ENCODE data around the gene MSRB2. TPM values are rescaled to one million over a fixed set of nuclear protein-coding genes. Genes with fewer than 3 reads are reported as not detected.
A peak's percentile ranks its signal among the peaks of the same experiment; 100 is the strongest.

The MSRB2 gene
- polyA plus RNA-seq = 10 to 100 TPM; 20.3 to 36.0 (median 24.7) TPM
- long read RNA-seq, donor 1, transcript MSRB2-201 (5 exons, 1,803 nt) = major isoform, 57 of 72 reads
- long read RNA-seq, donor 1, transcript MSRB2-202 (2 exons, 444 nt) = minor isoform, 10 of 72 reads
- long read RNA-seq, donor 1, partial matches to known transcripts = 5 of 72 reads
- long read RNA-seq, donor 1, other reads (novel, unspliced or antisense) = 0 of 72 reads
- long read RNA-seq, donor 2, transcript MSRB2-201 (5 exons, 1,803 nt) = major isoform, 25 of 26 reads
- long read RNA-seq, donor 2, partial matches to known transcripts = 0 of 26 reads
- long read RNA-seq, donor 2, other reads (novel, unspliced or antisense) = 0 of 26 reads
- long read RNA-seq, donor 3, transcript MSRB2-201 (5 exons, 1,803 nt) = major isoform, 21 of 22 reads
- long read RNA-seq, donor 3, partial matches to known transcripts = 0 of 22 reads
- long read RNA-seq, donor 3, other reads (novel, unspliced or antisense) = 0 of 22 reads
- long read RNA-seq, donor 4, partial matches to known transcripts = 0 of 2 reads
- long read RNA-seq, donor 4, other reads (novel, unspliced or antisense) = 0 of 2 reads
- long read RNA-seq, donor 5, transcript MSRB2-201 (5 exons, 1,803 nt) = major isoform, 14 of 18 reads
- long read RNA-seq, donor 5, partial matches to known transcripts = 0 of 18 reads
- long read RNA-seq, donor 5, other reads (novel, unspliced or antisense) = 0 of 18 reads
- long read RNA-seq, donor 6, transcript MSRB2-201 (5 exons, 1,803 nt) = major isoform, 17 of 18 reads
- long read RNA-seq, donor 6, partial matches to known transcripts = 0 of 18 reads
- long read RNA-seq, donor 6, other reads (novel, unspliced or antisense) = 0 of 18 reads
- long read RNA-seq, donor 7 = 0 reads
- long read RNA-seq, donor 8, partial matches to known transcripts = 0 of 3 reads
- long read RNA-seq, donor 8, other reads (novel, unspliced or antisense) = 0 of 3 reads
- long read RNA-seq, donor 9, transcript MSRB2-201 (5 exons, 1,803 nt) = major isoform, 8 of 10 reads
- long read RNA-seq, donor 9, partial matches to known transcripts = 0 of 10 reads
- long read RNA-seq, donor 9, other reads (novel, unspliced or antisense) = 0 of 10 reads
- long read RNA-seq, donor 10, transcript MSRB2-201 (5 exons, 1,803 nt) = major isoform, 39 of 42 reads
- long read RNA-seq, donor 10, partial matches to known transcripts = 0 of 42 reads
- long read RNA-seq, donor 10, other reads (novel, unspliced or antisense) = 0 of 42 reads

DNA sequence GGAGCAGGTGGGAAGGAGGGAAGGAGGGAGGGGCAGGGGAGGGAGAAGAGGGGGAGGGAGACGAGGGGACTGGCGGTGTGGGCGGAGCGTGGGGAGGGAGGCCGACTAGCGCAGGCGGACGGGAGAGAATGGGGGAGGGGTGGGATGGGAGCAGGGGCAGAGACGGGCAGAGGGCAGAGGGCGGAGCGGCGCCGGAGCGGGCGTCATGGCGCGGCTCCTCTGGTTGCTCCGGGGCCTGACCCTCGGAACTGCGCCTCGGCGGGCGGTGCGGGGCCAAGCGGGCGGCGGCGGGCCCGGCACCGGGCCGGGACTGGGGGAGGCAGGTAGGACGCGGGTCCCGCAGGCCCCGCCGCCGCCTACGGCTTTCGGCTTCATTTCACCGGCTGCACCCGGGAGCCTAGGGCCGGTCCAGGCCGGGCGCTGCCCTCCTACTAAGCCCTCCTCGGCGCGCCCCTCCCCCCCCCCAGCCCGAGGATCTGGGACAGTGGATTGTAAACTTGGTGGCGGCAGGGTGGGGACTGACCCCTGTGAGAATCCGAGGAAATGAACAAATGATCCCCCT, at the start of gene MSRB2:
Gene MSRB2, plus strand, starts transcription at position 176 of the 562 bp plus-strand sequence. Its CDS starts 30 bp downstream, at position 206.
- peak within 1 kb of the TSS; percentile 84 to 90 (median 85) for H3K27ac ChIP-seq (ENCODE audit: low read depth in 1 of 3, low read length in 2 of 3)
- H3K4me3 ChIP-seq (ENCODE audit: low read depth in 1 of 3, low read length in 3 of 3) = peak within 1 kb of the TSS; percentile 50 to 83 (median 74)
- peaks cover 0 to 6% (median 0%) of the 10 kb centered on the region in 3 donors for H3K36me3 ChIP-seq (ENCODE audit: control insufficient read depth in 3 of 3, insufficient read depth in 2 of 3, low read depth in 1 of 3, low read length in 3 of 3)
- H3K9me3 ChIP-seq (ENCODE audit: control insufficient read depth in 2 of 2, insufficient read depth in 1 of 2, low read depth in 1 of 2, low read length in 1 of 2) = peaks cover 0 to 5% of the 10 kb centered on the region in 2 donors
- H3K4me1 ChIP-seq (ENCODE audit: control insufficient read depth in 3 of 3, insufficient read depth in 2 of 3, low read depth in 1 of 3, low read length in 2 of 3) = peaks cover 3 to 15% (median 8%) of the 10 kb centered on the region in 3 donors
- DNase-seq (peak; percentile 97 to 98), FAIRE-seq (no peak)
- no peaks in the 10 kb centered on the region for H3K27me3 ChIP-seq (ENCODE audit: control insufficient read depth in 3 of 3, insufficient read depth in 3 of 3, low read length in 3 of 3)
- 1% methylated on average over 16 to 50 of the region's 50 CpGs for WGBS, 3 donors

- Histone ChIP-seq H3K27me3 (ENCODE audit: control insufficient read depth in 3 of 3, insufficient read depth in 3 of 3, low read length in 3 of 3) (no peaks in the 10 kb centered on the region), H3K9me3 (ENCODE audit: control insufficient read depth in 2 of 2, insufficient read depth in 1 of 2, low read depth in 1 of 2, low read length in 1 of 2) (peaks cover 0 to 3% of the 10 kb centered on the region in 2 donors), H3K4me3 (ENCODE audit: low read depth in 1 of 3, low read length in 3 of 3) (no peak overlapping the region), H3K36me3 (ENCODE audit: control insufficient read depth in 3 of 3, insufficient read depth in 2 of 3, low read depth in 1 of 3, low read length in 3 of 3) (no peaks in the 10 kb centered on the region), H3K27ac (ENCODE audit: low read depth in 1 of 3, low read length in 2 of 3) (no peak overlapping the region), H3K4me1 (ENCODE audit: control insufficient read depth in 3 of 3, insufficient read depth in 2 of 3, low read depth in 1 of 3, low read length in 2 of 3) (no peaks in the 10 kb centered on the region)
- DNase-seq (no peak), FAIRE-seq (no peak)
- WGBS, 3 donors = 53 to 65% (median 61%) methylated on average over 4 of the region's 4 CpGs
These were observed 49.4 kb upstream of the MSRB2 start for GRCh38 chr10:23046027-23046426.

DNA sequence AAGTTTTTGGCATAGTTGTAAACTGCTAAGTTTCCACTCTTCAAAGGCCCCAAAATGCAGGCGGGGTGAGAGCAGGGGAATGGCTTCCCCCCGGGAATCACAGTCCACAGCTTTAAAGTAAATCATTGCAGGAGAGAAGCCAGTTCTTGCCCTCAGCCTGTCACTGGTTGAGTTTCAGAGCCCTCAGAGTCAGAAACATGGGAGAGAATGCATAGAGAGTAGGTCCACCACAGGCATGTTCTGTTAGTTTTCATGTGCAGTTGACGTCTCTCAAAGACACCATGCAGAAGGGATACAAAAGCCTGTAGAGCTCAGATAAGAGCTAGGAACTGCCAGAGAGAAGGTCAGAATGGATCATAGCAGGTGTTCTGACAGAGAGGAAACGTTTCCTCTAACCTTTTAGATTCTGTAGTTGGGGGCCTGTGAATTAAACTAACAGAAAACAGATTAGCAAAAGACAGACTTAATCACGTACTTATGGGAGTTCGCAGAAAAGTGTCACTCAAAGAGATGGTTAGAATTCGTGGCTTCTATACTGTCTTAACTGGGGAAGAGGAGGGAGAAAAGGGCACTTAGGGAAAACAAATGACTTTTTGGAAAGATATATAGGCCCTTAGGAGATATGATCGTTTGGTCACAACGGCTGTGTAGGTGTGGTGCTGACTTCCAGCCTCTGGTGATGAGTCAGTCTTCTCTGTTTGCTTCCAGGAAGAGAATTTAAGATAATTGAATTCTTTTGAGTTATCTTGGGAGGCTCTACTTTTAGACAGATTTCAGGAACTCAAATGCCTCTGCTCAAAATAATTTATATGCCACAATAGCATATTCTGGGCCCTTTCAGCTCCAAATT, 48.0 kb upstream of the MSRB2 start:
- H3K4me1 ChIP-seq (ENCODE audit: control insufficient read depth in 3 of 3, insufficient read depth in 2 of 3, low read depth in 1 of 3, low read length in 2 of 3) = no peaks in the 10 kb centered on the region
- H3K4me3 ChIP-seq (ENCODE audit: low read depth in 1 of 3, low read length in 3 of 3) = no peak overlapping the region
- H3K27me3 ChIP-seq (ENCODE audit: control insufficient read depth in 3 of 3, insufficient read depth in 3 of 3, low read length in 3 of 3) = no peaks in the 10 kb centered on the region
- FAIRE-seq (no peak), DNase-seq (no peak)
- WGBS, 3 donors = 62 to 66% (median 65%) methylated on average over 9 of the region's 9 CpGs
- H3K27ac ChIP-seq (ENCODE audit: low read depth in 1 of 3, low read length in 2 of 3) = no peak overlapping the region
- H3K36me3 ChIP-seq (ENCODE audit: control insufficient read depth in 3 of 3, insufficient read depth in 2 of 3, low read depth in 1 of 3, low read length in 3 of 3) = no peaks in the 10 kb centered on the region
- peaks cover 0 to 3% of the 10 kb centered on the region in 2 donors for H3K9me3 ChIP-seq (ENCODE audit: control insufficient read depth in 2 of 2, insufficient read depth in 1 of 2, low read depth in 1 of 2, low read length in 1 of 2)

- H3K36me3 ChIP-seq (ENCODE audit: control insufficient read depth in 3 of 3, insufficient read depth in 2 of 3, low read depth in 1 of 3, low read length in 3 of 3) = no peaks in the 10 kb centered on the region
- H3K4me1 ChIP-seq (ENCODE audit: control insufficient read depth in 3 of 3, insufficient read depth in 2 of 3, low read depth in 1 of 3, low read length in 2 of 3) = no peaks in the 10 kb centered on the region
- FAIRE-seq (no peak), DNase-seq (no peak)
- H3K27me3 ChIP-seq (ENCODE audit: control insufficient read depth in 3 of 3, insufficient read depth in 3 of 3, low read length in 3 of 3) = no peaks in the 10 kb centered on the region
- 89 to 99% (median 94%) methylated on average over 4 of the region's 4 CpGs for WGBS, 3 donors
- H3K27ac ChIP-seq (ENCODE audit: low read depth in 1 of 3, low read length in 2 of 3) = no peak overlapping the region
- no peaks in the 10 kb centered on the region for H3K9me3 ChIP-seq (ENCODE audit: control insufficient read depth in 2 of 2, insufficient read depth in 1 of 2, low read depth in 1 of 2, low read length in 1 of 2)
- no peak overlapping the region for H3K4me3 ChIP-seq (ENCODE audit: low read depth in 1 of 3, low read length in 3 of 3)
These were observed 47.2 kb upstream of the MSRB2 start for GRCh38 chr10:23048191-23048590.

- Histone ChIP-seq H3K36me3 (ENCODE audit: control insufficient read depth in 3 of 3, insufficient read depth in 2 of 3, low read depth in 1 of 3, low read length in 3 of 3) (no peaks in the 10 kb centered on the region), H3K4me3 (ENCODE audit: low read depth in 1 of 3, low read length in 3 of 3) (no peak overlapping the region), H3K4me1 (ENCODE audit: control insufficient read depth in 3 of 3, insufficient read depth in 2 of 3, low read depth in 1 of 3, low read length in 2 of 3) (peaks cover 0 to 3% (median 0%) of the 10 kb centered on the region in 3 donors), H3K27ac (ENCODE audit: low read depth in 1 of 3, low read length in 2 of 3) (no peak overlapping the region), H3K27me3 (ENCODE audit: control insufficient read depth in 3 of 3, insufficient read depth in 3 of 3, low read length in 3 of 3) (no peaks in the 10 kb centered on the region), H3K9me3 (ENCODE audit: control insufficient read depth in 2 of 2, insufficient read depth in 1 of 2, low read depth in 1 of 2, low read length in 1 of 2) (no peaks in the 10 kb centered on the region)
- 93 to 97% (median 95%) methylated on average over 3 of the region's 3 CpGs for WGBS, 3 donors
- no peak for DNase-seq
- FAIRE-seq = no peak
These were observed 44.1 kb upstream of the MSRB2 start for GRCh38 chr10:23051278-23051677.

DNA sequence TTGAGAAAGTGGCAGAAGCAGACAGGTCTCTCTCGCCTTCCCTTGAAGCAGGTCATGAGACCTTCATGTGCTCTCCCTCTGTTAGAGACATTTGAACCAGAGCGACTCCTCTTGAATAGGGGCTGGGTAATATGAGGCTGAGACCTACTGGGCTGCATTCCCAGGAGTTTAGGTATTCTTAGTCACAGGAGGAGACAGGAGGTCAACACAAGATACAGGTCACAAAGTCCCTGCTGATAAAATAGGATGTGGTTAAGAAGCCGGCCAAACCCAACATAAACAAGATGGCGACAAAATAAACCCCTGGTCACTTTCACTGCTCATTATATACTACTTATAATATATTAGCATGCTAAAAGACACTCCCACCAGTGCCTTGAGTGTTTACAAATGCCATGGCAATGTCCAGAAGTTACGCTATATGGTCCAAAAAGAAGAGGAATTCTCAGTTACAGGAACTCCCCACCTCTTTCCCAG, 43.5 kb upstream of the MSRB2 start:
- H3K9me3 ChIP-seq (ENCODE audit: control insufficient read depth in 2 of 2, insufficient read depth in 1 of 2, low read depth in 1 of 2, low read length in 1 of 2) = no peaks in the 10 kb centered on the region
- H3K27me3 ChIP-seq (ENCODE audit: control insufficient read depth in 3 of 3, insufficient read depth in 3 of 3, low read length in 3 of 3) = no peaks in the 10 kb centered on the region
- 77 to 88% (median 80%) methylated on average over 5 of the region's 5 CpGs for WGBS, 3 donors
- H3K4me1 ChIP-seq (ENCODE audit: control insufficient read depth in 3 of 3, insufficient read depth in 2 of 3, low read depth in 1 of 3, low read length in 2 of 3) = peaks cover 0 to 3% (median 0%) of the 10 kb centered on the region in 3 donors
- no peak overlapping the region for H3K4me3 ChIP-seq (ENCODE audit: low read depth in 1 of 3, low read length in 3 of 3)
- H3K36me3 ChIP-seq (ENCODE audit: control insufficient read depth in 3 of 3, insufficient read depth in 2 of 3, low read depth in 1 of 3, low read length in 3 of 3) = no peaks in the 10 kb centered on the region
- no peak for FAIRE-seq
- H3K27ac ChIP-seq (ENCODE audit: low read depth in 1 of 3, low read length in 2 of 3) = no peak overlapping the region
- DNase-seq = no peak

DNA sequence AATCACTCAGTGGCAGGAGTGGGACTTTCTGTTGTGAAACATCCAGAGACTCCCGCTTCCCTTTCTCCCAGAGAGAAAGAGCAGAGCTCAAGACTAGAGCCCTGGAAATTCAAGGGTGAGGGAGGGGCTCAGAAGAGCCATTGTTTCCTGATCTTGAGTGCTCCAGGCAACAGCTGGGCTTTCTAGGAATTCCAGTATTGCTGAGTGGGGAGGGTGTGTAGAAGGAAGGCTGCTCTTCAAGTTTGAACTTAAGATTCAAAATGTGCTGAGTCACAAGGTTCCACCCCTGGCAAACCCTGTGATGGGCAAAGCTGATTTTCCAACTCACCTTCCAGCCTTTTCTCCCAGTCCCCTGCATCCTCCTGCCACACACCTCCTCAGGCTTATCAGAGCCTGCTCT, 42.3 kb upstream of the MSRB2 start:
- no peaks in the 10 kb centered on the region for H3K27me3 ChIP-seq (ENCODE audit: control insufficient read depth in 3 of 3, insufficient read depth in 3 of 3, low read length in 3 of 3)
- 40 to 63% (median 52%) methylated on average over 1 of the region's 1 CpG for WGBS, 3 donors
- H3K27ac ChIP-seq (ENCODE audit: low read depth in 1 of 3, low read length in 2 of 3) = no peak overlapping the region
- no peaks in the 10 kb centered on the region for H3K9me3 ChIP-seq (ENCODE audit: control insufficient read depth in 2 of 2, insufficient read depth in 1 of 2, low read depth in 1 of 2, low read length in 1 of 2)
- H3K4me3 ChIP-seq (ENCODE audit: low read depth in 1 of 3, low read length in 3 of 3) = no peak overlapping the region
- H3K36me3 ChIP-seq (ENCODE audit: control insufficient read depth in 3 of 3, insufficient read depth in 2 of 3, low read depth in 1 of 3, low read length in 3 of 3) = no peaks in the 10 kb centered on the region
- FAIRE-seq (no peak), DNase-seq (peak; percentile 12 to 24)
- H3K4me1 ChIP-seq (ENCODE audit: control insufficient read depth in 3 of 3, insufficient read depth in 2 of 3, low read depth in 1 of 3, low read length in 2 of 3) = peaks cover 0 to 3% (median 0%) of the 10 kb centered on the region in 3 donors
